ENCODE data around the gene CETN1. TPM values are rescaled to one million over a fixed set of nuclear protein-coding genes. Genes with fewer than 3 reads are reported as not detected.

CETN1 gene
- total RNA-seq: not detected
- long read RNA-seq: 0 reads

DNA sequence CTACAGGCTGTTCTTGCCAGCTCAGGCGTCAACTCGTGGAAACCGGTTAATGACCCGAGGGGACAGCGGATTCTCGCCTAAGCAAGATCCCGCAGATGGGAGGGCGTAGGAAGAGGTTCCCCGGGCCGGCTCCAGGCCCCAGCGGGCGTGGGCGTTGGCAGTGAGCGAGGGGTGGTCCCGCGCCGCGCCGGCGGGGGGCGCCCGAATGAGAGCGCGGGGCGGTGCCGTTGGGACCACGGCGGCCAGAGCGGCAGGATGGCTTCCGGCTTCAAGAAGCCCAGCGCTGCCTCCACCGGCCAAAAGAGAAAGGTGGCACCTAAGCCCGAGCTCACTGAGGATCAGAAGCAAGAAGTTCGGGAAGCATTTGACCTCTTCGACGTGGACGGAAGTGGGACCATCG lies at the start of gene CETN1:
Gene CETN1 (plus strand): TSS at position 227 of the 400 bp plus-strand sequence. CDS start 29 bp downstream, at position 256.
- no peak for ATAC-seq
- intact Hi-C loops (cut with DNase I): no loop called here
- DNase-seq: no peak

- DNase-seq (no peak), ATAC-seq (no peak)
- intact Hi-C loops (cut with DNase I): no loop called here
Measured at GRCh38 chr18:532018-532417, 48.2 kb upstream of the CETN1 start.

DNA sequence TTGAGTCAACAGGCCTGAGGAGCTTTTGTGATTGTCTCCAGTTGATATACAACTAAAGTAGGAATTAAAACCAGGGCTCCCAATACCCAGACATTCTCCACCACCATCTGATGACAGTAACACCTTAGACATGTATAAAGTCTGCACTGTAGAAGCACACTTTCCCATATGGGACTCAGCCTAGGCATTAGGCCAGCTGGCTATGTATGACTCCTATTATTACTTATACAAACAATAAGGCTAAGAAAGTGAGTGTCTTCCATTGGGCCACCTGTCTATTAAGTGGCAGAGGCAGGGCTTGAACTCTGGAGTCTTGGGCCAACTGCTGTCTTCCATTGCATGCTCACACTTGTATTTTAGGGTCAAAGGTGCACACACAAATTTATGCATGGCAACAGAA lies 47.5 kb upstream of the CETN1 start:
- ATAC-seq: no peak
- intact Hi-C loops (cut with DNase I): no loop called here
- no peak for DNase-seq

DNA sequence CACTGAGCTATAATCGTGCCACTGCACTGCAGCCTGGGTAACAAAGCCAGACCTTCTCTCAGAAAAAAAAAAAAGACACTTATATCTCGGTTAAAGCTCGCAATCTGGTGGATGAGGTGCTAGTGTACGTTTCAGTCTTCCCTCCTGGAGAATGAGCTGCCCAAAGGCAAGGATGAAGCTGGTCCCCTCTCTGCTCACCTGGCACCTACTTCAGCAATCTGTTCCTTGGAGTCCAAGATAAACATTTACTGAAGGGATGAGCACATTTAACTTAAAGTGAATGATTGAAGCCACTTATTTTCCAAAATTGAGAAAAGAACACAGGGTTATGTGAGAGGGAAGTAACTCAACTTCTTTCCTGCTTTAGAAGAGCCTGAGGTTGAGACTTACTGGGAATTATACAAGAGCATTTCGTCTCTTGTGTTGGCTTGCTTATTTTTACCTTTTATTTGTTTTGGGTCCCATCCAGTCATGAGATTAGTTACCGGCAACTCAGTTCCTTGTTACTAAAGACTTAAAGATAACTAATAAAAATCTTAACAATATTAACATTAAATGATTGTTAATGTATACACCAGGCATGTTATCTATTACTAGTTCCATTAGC lies 46.1 kb upstream of the CETN1 start:
- no peak for ATAC-seq

GRCh38 chr18:543447-544078 lies 36.6 kb upstream of the CETN1 start:
- intact Hi-C loops (cut with DNase I): no loop called here
- no peak for ATAC-seq

More for the DNA sequence above, 46.1 kb upstream of the CETN1 start:
- intact Hi-C loops (cut with DNase I): no loop called here
- DNase-seq: no peak

GRCh38 chr18:549967-550366 lies 30.2 kb upstream of the CETN1 start:
- ATAC-seq (no peak), DNase-seq (no peak)
- intact Hi-C loops (cut with DNase I): no loop called here

More at GRCh38 chr18:543447-544078, 36.6 kb upstream of the CETN1 start:
- no peak for DNase-seq

DNA sequence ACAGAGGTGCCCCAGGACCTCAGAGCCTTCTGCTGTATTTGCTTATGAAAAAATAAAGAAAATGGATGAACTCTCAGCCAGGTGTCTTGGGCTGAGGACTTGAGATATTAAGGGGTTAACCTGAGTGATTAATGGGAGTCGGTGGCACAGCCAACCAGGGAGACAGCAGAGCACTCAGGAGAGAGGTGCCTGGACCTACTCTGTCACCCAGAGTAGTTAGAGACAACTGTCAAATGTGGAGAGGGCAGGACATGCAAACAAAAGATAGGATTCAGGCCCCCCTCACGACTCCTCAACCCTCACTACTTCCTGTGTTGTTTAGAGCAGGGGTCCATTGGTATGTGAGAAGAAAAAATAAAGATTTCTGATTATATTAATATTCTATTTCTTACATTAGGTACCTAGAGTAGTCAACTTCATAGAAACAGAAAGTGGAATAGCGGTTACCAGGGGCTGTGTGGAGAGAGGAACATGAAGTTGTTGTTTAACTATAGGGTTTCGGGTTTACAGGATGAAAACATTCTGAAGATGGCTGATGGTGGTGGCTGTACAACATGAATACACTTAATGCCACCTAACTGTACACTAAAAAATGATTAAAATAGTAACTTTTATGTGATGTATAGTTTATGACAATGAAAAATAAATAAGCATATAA lies 28.6 kb upstream of the CETN1 start:
- DNase-seq: no peak
- intact Hi-C loops (cut with DNase I): no loop called here

DNA sequence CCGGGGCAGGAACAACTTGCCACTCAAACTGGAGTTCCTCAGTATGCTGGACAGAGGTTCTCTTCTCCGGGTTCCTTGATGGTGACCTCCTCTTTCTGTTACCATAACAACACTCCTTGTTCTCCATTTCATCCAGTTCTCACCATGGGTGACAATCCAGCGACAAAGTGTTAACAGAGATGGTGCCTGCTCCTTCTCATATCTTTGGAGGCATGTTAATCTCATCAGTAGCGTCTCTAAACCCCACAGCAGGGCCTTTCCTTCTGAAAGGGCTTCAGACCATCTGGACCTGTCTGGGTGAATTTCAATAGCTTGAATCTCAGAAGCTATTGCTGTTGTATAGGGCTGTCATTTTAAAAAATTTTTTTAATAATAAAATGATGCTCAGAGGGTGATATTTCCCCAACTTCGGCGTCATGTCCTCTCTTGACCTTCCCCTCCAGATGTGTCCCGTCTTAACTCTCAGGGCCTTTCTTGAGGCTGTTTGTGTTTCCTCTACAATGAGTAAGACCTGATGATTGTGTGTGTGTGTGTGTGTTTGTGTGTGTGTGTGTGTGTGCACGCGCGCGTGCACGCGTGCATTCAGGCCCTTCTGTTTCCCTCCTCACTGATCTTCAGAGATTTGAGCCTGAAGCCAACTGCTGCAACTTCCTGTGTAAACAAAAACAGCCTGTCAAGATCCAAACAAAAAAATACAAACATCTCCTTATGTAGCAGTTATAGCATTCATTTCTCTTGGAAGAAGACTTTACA lies 24.3 kb upstream of the CETN1 start:
- ATAC-seq (no peak), DNase-seq (no peak)
- intact Hi-C loops (cut with DNase I): no loop called here

More for the DNA sequence above, 28.6 kb upstream of the CETN1 start:
- no peak for ATAC-seq

DNA sequence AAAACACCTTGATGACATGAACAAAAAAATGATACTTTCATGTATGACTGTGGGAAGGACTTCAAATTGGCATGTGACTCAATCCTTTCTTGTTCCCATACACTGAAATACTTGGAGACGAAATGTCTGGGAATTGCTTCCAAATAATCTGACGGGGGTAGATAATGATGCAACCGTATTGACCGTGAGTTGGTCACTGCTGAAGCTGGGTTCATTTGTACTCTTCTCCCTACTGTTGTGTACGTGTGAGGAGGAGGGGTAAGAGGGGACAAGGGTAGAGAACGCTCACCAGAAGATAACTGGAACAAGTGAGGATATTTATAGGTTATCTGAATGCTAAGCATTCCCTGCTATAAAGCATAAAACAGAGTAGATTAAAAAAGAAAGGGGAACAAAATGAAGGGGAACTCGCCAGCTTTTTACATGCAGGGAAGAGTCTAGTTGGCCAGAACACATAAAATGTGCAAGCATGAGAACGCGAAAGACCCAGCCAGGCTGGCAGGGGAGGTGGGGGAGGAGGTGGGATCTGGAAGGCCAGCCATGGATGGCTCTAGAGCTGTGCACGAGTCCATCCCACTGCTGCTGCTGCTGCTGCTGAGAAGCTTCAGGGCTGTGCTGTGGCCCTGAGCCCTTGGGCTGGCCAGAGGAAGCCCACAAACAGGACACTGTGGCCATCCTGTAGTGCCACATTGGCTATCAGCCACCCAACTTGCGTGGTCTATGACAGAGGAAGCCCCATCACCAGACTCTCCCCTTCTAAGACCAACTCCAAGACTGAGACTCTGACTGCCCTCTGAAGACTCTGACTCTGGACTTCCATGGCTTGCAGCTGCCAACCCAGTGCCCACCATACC lies 15.2 kb upstream of the CETN1 start:
- ATAC-seq: peak in 1 of 2 donors; percentile 30

DNA sequence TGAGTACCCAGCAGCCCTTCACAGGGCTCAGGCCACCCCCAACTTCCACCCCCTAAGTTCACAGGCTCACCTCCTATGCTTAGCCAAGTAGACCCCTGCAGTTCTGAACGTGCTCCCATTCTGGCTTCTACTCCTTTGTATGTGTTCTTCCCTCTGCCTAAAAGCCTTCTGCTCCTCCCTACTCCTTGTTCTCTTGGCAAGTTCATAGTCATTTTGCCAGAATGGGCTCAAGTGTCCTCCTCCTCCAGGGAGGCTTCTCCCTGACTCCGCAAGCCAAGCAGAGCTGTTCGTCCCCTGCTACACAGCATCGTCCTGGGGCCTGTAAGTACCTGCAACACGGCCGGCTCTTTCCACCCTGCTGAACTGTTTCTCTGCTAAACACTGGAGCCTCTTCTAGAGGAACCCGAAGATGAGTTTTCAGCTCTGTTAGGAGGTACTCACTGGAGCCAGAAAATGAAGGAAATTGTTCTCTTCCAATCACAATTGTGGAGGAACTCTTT lies 14.6 kb upstream of the CETN1 start:
- DNase-seq (no peak), ATAC-seq (no peak)
- intact Hi-C loops (cut with DNase I): no loop called here

More for the DNA sequence above, 15.2 kb upstream of the CETN1 start:
- no peak for DNase-seq
- intact Hi-C loops (cut with DNase I): no loop called here

DNA sequence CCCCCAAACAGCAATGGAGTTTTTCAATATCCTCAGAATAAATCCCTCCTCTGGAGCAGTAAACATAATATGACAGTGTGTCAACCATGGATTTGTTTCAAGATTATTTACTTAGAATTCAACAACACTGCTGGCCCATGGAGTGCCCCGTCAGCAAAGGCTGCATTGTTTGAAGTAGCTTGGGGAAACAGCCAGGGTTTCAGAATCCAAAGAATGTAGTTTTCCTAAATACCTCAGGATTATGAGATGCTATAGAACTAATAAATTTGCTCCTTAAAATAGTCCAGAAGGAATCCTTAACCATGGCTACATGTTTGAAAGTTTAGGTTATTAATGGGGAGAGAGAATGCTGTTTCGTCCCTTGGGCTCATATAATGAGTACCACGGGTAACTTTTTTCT lies 13.1 kb upstream of the CETN1 start:
- ATAC-seq (no peak), DNase-seq (no peak)
- intact Hi-C loops (cut with DNase I): no loop called here

GRCh38 chr18:568731-569130 lies 11.4 kb upstream of the CETN1 start:
- ATAC-seq (no peak), DNase-seq (no peak)
- intact Hi-C loops (cut with DNase I): no loop called here

DNA sequence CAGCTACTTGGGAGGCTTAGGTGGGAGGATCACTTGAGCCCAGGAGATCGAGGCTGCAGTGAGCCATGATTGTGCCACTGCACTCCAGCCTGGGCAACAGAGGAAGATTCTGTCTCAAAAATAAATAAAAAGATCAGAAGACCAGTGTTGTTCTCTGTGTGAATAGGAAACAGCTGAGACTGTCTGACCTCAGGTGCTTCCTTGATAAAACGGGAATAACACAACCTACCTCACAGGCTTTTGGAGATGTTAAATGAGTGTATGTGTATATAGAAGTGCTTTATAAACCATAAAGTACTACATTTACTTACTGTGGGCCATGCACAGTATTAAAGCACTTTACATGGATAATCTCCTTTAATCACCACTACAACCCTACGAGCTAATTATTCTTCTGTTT lies 9.9 kb upstream of the CETN1 start:
- ATAC-seq: no peak
- no peak for DNase-seq
- intact Hi-C loops (cut with DNase I): no loop called here

- DNase-seq: no peak
- intact Hi-C loops (cut with DNase I): no loop called here
- no peak for ATAC-seq
Measured at GRCh38 chr18:570697-571096, 9.5 kb upstream of the CETN1 start.

- no peak for DNase-seq
- intact Hi-C loops (cut with DNase I): no loop called here
- no peak for ATAC-seq
Measured at GRCh38 chr18:572091-572830, 7.9 kb upstream of the CETN1 start.

DNA sequence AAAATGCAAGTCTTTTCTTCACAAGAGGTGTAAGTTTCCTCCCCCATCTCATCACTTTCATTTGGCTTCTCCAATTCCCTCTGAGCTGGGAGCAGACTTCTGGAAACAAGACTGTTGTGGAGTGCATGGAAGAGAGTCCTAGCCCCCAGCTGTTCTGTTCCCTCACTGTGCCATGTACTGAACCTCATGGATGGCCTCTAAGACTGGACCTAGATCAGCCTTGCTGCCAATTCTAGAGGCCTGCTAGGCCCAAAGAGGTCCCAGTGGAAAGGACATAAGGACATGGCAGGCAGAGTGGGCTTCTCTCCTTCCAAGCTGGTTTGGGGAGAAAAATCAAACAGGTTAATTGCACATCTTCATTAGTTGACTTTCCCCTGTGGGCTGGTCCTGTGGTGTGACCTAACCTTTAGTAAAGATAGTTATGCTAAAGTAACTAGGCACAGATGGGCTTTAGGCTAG lies 7.3 kb upstream of the CETN1 start:
- ATAC-seq (no peak), DNase-seq (no peak)
- intact Hi-C loops (cut with DNase I): no loop called here

GRCh38 chr18:573385-573784 lies 6.8 kb upstream of the CETN1 start:
- no peak for ATAC-seq
- DNase-seq: no peak
- intact Hi-C loops (cut with DNase I): no loop called here
